ENCODE data around the gene SCART1. TPM values are rescaled to one million over a fixed set of nuclear protein-coding genes. Genes with fewer than 3 reads are reported as not detected.

The SCART1 gene
- total RNA-seq, 2 donors from 2014 or later, result 2.2 to 10.1 TPM

DNA sequence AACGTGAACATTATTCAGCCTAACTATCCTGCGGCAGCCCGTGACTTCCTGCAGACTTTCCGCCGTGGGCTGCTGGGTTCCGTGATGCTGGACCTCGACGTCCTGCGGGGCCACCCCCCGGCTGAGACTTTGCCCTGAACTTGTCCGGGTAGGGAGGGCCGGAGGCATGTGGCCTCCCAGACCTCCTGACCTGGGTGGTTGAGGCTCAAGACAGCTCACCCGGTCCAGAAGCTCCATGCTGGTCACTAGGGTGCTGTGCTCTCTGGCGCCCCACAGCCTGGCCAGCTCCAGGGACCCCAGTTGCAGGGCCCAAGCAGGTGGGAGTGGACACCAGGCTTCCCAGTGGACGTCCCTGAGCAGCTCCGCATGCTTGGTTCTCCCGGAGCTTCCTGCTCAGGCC is 33.7 kb upstream of the SCART1 start:
- TF ChIP-seq POLR2AphosphoS5 (IDR thresholded peaks at IDR 0.05) (no peak), POLR2A (IDR thresholded peaks at IDR 0.05) (no peak)
- TF ChIP-seq, protein P1, sequence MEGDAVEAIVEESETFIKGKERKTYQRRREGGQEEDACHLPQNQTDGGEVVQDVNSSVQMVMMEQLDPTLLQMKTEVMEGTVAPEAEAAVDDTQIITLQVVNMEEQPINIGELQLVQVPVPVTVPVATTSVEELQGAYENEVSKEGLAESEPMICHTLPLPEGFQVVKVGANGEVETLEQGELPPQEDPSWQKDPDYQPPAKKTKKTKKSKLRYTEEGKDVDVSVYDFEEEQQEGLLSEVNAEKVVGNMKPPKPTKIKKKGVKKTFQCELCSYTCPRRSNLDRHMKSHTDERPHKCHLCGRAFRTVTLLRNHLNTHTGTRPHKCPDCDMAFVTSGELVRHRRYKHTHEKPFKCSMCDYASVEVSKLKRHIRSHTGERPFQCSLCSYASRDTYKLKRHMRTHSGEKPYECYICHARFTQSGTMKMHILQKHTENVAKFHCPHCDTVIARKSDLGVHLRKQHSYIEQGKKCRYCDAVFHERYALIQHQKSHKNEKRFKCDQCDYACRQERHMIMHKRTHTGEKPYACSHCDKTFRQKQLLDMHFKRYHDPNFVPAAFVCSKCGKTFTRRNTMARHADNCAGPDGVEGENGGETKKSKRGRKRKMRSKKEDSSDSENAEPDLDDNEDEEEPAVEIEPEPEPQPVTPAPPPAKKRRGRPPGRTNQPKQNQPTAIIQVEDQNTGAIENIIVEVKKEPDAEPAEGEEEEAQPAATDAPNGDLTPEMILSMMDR (IDR thresholded peaks at IDR 0.05), result no peak
- 90% methylated on average over 16 of the region's 17 CpGs for WGBS
- Histone ChIP-seq H3K27ac (no peak overlapping the region), H3K36me3 (no peaks in the 10 kb centered on the region), H3K4me3 (no peak overlapping the region), H3K27me3 (replicated peaks; ENCODE audit: insufficient read depth) (no peaks in the 10 kb centered on the region), H3K9me3 (no peaks in the 10 kb centered on the region), H3K4me1 (replicated peaks) (no peaks in the 10 kb centered on the region)
- intact Hi-C loops (cut with DNase I), result no loop called here
- DNase-seq (ENCODE audit: low spot score), result peak; percentile 3

DNA sequence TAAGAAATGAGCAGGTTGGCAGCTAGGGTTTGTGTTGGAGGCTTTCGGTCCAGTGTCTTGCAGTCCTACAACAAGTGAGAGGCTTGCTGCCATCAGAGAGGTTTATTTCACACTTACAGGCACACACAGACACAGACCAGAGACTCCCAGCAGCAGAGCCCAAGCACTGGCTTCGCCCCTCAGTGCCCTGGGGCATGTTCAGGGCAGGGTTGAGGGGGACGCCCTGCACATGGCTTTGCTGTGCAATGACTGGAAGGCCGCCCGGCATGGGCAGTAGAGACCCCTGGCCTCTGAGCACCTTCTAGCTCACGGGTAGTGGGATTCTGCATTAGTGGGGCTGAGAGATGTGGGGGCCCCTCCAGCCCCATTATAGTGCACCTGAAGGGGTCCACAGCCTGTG is 33.2 kb upstream of the SCART1 start:
- Histone ChIP-seq H3K36me3 (no peaks in the 10 kb centered on the region), H3K27ac (no peak overlapping the region), H3K27me3 (replicated peaks; ENCODE audit: insufficient read depth) (no peaks in the 10 kb centered on the region), H3K9me3 (no peaks in the 10 kb centered on the region), H3K4me1 (replicated peaks) (no peaks in the 10 kb centered on the region), H3K4me3 (no peak overlapping the region)
- WGBS, result 91% methylated on average over 6 of the region's 6 CpGs
- intact Hi-C loops (cut with DNase I), result no loop called here
- DNase-seq (ENCODE audit: low spot score), result no peak
- TF ChIP-seq POLR2AphosphoS5 (IDR thresholded peaks at IDR 0.05), result no peak
- TF ChIP-seq POLR2A (IDR thresholded peaks at IDR 0.05), result no peak
- TF ChIP-seq, protein P1 (IDR thresholded peaks at IDR 0.05), result no peak

DNA sequence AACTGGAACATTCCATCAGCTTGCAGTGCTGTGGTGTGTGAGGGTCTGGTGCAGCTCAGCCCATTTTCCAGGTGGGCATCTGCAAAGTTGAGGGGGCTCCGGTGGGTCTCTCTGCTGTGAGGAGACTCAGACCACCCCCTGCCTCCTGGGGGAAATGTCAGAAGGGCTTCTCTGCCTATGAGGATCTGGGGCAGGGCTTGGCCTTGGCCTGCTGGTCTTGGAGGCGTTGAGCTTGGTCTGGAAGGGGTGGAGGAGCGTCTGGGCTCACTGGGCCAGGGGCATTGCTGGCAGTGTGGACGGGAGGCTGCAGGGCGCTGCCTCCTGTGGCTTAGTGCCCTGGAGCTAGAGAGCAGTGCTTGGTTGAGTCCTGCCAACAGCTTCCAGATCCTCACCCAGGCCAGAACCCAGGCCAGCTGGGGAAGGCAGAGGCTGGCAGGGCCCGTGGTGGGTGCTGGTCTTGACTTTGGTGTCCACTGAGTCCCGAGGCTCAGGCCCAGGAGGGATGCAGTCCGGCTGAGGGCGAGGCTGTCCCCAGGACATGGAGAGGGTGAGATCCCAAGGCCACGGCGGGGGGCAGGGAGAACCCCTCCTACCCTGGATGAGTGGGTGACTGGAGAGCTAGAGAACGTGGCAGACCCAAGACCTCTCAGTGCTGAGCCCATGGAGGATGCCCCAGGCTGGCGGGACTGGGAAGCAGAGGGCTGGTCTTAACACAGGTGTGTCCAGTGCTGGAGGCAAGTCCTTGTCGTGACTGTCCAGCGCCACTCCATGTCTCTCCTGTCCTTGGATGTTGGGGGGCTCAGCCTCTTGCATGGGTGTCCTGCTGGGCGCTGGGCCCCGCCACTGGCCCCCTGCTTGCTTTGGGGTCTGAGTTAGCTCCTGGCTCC is 32.2 kb upstream of the SCART1 start:
- TF ChIP-seq POLR2A (IDR thresholded peaks at IDR 0.05), result no peak
- TF ChIP-seq, protein P1 (IDR thresholded peaks at IDR 0.05), result no peak
- TF ChIP-seq POLR2AphosphoS5 (IDR thresholded peaks at IDR 0.05), result no peak
- Histone ChIP-seq H3K4me3 (no peak overlapping the region), H3K9me3 (no peaks in the 10 kb centered on the region), H3K27ac (no peak overlapping the region), H3K27me3 (replicated peaks; ENCODE audit: insufficient read depth) (no peaks in the 10 kb centered on the region), H3K36me3 (no peaks in the 10 kb centered on the region), H3K4me1 (replicated peaks) (no peaks in the 10 kb centered on the region)
- 89% methylated on average over 15 of the region's 17 CpGs for WGBS
- DNase-seq (ENCODE audit: low spot score), result peak; percentile 3
- intact Hi-C loops (cut with DNase I), result no loop called here

DNA sequence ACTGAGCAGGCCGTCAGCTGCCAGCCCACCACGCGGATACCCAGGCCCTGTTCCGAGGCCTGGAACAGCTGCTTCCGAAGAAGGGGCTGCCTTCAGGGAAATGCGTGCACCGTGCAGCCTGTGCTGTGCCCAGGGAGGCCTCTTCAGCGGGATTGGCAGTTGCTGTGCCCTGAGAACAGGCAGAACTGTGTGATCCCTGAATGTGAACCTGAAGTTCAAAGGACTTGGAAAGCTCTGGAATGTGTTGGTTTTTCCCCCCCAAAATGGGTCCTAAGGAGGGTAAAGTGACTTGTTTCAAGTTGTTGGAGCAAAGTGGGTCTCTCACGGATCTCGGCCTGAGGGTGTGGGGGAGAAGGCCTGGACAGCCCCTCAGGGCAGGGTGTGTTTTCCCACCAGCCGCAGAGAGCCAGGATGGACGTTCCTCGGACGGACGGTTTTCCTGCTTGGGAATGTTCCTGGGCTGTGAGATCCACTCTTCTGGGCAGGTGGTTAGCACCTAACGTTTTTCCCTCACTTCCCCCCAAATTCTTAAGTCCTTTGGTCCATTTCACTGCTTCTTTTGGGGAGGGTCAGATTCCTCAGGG is 31.4 kb upstream of the SCART1 start:
- H3K4me1 ChIP-seq (replicated peaks), result no peaks in the 10 kb centered on the region
- H3K9me3 ChIP-seq, result no peaks in the 10 kb centered on the region
- H3K27me3 ChIP-seq (replicated peaks; ENCODE audit: insufficient read depth), result no peaks in the 10 kb centered on the region
- intact Hi-C loops (cut with DNase I), result no loop called here
- no peak overlapping the region for H3K4me3 ChIP-seq
- 79% methylated on average over 16 of the region's 16 CpGs for WGBS
- H3K27ac ChIP-seq, result no peak overlapping the region
- H3K36me3 ChIP-seq, result no peaks in the 10 kb centered on the region
- TF ChIP-seq, protein P1 (IDR thresholded peaks at IDR 0.05), result no peak
- no peak for TF ChIP-seq POLR2AphosphoS5 (IDR thresholded peaks at IDR 0.05)
- TF ChIP-seq POLR2A (IDR thresholded peaks at IDR 0.05), result no peak
- no peak for DNase-seq (ENCODE audit: low spot score)

All from prostate gland (tissue), 2 donors.